Left cardiac atrium (tissue), 4 donors: Measurements from ENCODE around the gene ZNF148. TPM values are rescaled to one million over a fixed set of nuclear protein-coding genes. Genes with fewer than 3 reads are reported as not detected.

Experiments used
- ATAC-seq, 2 donors: fragments of 200-7000 bp; cut with Tn5 transposase; one replicate each; pipeline ENCODE4 v1.9.1; 2020; ENCODE audit warnings: mild to moderate bottlenecking in 2 of 2, moderate library complexity in 2 of 2
- DNase-seq: peaks from one replicate; pipeline ENCODE4 v3.0.0-alpha.2; 2020
- intact Hi-C, 2 donors: fragments of 100-400 bp; cut with DNase I; formaldehyde crosslinking; loops; one replicate each; pipeline versions ENCODE4 v1.14.1 to v1.15.1; 2022 to 2023
- total RNA-seq, 2 donors: library from RNA; stranded (reverse); fragmentation: NEBNext Ultra II Directional; extraction: Animal tissue kit (Norgen Biotek cat#: 25700); gene quantifications; one replicate each; pipeline ENCODE4 v1.2.1, GENCODE V29; 2021
- donor health status: DM: no; HTN: yes; CAD: no.
- donor health status: DM: no; HTN: yes; CAD: no; lungs with severe emphysema.
- donor health status: DM: yes; HTN: yes; CAD: no.
- donor health status: Dilated cardiomyopathy.

The ZNF148 gene
- total RNA-seq, 2 donors from 2014 or later: 42.3 to 42.6 TPM

DNA sequence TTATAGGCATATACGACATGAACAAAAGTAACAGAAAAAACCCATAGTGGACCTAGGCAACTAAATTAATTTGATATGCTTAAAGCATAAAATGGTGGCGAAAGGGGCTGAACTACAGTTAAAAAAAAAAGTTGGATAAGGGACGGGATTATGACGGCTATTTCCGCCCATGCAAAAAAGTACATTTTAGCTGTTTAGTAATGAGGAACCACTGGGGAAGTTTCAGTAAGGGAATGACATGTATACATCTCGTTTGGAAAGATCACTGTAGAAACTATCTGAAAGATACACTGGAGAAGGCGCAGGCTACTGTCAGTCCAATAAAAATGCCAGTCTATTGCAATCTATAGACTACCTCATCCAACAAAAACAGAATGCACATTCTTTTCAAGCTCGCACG is 65.6 kb downstream of the ZNF148 start:
- DNase-seq (no peak), ATAC-seq (no peak)
- intact Hi-C loops: no loop called here

DNA sequence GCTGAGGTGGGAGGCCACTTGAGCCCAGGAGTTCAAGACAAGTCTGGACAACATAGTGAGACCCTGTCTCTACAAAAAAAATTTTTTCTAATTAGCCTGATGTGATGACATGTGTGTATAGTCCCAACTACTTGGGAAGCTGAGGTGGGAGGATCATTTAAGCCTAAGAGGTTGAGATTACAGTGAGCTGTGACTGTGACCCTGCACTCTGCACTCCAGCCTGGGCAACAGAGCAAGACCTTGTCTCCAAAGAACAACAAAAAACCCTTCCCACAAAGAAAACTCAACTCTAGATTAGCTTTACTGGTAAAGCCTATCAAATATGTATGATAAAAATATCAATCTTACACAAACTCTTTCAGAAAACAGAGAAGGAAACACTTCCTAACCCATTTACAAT is 68.5 kb downstream of the ZNF148 start:
- ATAC-seq (no peak), DNase-seq (no peak)
- intact Hi-C loops: no loop called here

DNA sequence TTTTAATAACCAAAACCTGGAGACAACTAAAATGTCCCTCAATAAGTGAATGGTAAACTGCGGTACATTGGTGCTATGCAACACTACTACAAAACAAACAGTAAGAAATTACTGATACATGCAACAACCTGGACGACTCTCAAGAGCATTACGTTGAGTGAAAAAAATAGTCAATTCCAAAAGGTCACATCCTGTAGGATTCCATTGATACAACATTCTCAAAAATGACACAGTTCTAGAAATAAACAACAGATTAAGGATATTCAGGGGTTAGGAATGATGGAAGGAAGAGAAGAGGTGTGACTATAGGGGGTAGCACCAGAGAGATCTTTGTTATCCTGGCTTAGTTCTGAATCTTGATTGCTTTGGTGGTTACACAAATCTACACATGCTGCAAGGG is 72.2 kb downstream of the ZNF148 start:
- ATAC-seq: no peak
- DNase-seq: no peak
- intact Hi-C loops: no loop called here

DNA sequence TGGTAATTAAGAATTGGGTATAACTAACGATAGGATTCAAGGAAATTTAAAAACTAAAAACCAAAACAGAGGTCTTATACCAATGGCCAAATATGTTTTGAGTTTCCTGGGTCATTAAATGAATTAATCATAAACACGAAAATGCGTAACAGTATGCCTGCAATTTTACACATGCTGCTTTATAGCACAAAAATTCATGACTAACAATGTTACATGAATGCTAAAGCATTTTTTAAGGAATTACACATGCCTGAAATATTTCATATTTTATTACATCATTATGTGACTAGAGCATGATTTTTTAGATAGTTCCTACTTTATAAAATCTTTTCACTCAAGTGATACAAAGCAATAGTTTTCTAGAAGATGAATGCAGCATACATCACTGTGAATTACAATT is 74.7 kb downstream of the ZNF148 start:
- no peak for DNase-seq
- intact Hi-C loops: no loop called here
- ATAC-seq: no peak

DNA sequence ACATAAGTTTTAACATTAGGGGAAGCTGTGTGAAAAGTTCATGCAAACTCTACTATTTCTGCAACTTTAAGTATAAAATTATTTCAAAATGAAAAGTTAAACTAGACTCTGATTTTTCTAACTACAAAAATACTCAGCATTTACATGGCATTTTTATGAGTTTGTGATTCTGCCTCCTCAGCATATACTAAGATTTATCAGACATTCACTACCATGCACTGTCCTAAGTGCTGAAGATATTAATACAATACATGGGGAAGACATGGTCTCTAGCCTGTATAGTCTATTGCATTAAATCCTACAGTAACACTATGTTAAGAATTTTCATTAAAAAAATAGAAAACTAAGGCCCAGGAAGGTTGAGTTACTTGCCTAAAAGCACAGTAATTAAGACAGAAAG is 80.7 kb downstream of the ZNF148 start:
- ATAC-seq: no peak

DNA sequence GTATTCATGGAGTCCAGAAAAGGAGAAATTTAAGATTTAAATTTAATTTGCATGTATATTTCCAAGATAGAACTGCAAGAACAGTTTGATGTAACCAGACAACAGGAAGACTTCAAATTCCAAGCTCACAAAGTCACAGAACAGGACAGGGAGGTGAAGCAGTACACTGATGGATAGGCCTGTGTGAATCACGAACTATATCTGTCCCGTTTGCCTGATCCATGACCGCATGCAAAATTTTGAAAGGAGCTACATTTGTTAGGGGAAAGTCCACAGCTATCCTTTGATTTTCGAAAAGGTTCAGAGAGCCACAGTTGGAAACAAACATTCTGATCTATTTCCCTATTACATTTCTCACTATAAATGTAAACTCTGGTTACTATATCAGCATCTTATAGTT is 83.1 kb downstream of the ZNF148 start:
- DNase-seq (no peak), ATAC-seq (no peak)
- intact Hi-C loops: no loop called here

More for the DNA sequence above, 80.7 kb downstream of the ZNF148 start:
- DNase-seq: no peak
- intact Hi-C loops: no loop called here

DNA sequence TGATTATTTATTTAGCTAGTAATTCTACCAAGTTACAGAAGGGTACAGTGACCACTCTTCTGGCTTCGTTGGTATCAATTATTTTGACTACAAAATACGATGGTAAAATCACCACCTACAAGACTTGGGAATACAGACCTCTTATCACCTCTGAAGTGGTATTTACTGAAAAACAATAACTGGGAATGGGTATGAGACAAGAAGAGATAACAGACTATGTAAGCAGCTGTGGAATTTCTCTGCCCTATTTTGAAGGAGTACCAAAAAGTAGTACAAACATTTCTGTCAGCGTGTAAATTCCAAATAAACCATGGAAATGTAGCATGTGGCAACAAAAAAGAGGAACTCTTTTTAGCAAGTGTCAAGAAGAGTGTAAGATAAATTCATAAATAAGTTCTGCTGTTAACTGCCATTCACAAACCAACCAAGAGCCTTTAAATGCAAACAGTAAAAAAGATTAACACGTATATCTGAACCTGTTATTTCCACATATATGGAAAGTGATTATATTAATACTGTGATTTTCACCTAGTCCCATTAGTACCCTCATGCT is 85.6 kb downstream of the ZNF148 start:
- DNase-seq (no peak), ATAC-seq (no peak)
- intact Hi-C loops: no loop called here

DNA sequence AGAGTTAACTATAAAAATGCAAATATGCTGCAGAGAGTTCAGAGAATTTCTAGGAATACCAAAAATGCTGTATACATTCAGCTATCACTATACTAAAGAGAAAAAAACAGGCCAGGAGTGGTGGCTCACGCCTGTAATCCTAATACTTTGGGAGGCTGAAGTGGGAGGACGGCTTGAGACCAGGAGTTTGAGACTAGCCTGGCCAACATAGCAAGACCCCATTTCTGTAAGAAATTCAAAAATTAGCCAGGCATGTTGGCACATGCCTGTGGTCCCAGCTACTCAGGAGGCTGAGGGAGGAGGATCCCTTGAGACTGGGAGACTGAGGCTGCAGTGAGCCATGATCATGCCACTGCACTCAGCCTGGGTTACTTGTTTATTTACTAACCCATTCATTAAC is 87.9 kb downstream of the ZNF148 start:
- ATAC-seq (no peak), DNase-seq (no peak)
- intact Hi-C loops: no loop called here

DNA sequence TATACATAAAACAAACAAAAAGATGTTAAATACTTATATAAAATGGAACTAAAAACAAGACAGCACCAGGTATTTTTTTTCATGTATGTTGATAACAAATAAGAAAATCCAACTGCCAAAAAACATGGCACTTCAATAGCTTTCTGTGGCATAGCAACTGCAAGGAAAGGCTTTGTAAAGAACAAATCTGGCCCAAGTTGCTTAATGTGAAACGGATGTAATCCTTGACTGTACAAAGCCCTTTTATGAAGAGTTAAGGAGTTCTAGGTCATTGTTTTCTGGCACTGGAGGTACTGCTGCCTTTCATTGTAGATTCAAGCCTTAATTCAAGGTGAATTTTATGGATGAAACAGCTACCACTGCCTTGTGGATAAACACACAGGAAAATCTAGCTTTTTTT is 93.7 kb downstream of the ZNF148 start:
- ATAC-seq: no peak

DNA sequence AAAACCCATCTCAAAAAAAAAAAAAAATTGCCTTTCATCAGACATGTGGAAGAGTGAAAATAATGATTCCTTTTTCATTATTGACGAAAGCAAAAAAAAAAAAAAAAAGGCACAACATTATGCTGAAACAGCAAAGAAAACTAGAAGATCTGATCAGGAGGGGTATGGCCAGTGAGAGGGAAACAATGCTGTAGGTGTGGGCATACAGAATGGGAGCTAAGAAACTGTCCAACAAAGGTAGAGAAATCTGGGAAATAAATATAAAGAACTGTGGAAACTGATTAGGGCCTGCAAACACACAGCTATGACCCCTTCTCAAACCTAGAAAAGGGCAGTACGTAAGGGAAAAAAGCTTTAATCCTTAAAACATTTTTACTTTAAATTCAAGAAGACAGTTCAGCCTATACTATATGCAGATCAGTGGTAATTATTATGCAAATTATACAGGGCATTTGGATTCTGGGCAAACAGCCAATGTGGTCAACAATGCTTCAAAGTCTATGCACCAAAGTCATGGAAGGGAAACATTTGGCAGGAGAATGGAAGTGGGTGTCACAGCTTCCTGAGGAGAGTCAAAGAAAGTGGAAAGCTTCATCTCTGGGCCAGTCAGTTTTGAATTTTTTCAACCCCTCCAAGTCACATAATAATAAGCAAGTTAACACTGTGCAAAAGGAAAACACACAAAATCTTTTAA is 94.3 kb downstream of the ZNF148 start:
- DNase-seq (no peak), ATAC-seq (no peak)
- intact Hi-C loops: no loop called here

More for the DNA sequence above, 93.7 kb downstream of the ZNF148 start:
- no peak for DNase-seq
- intact Hi-C loops: no loop called here

DNA sequence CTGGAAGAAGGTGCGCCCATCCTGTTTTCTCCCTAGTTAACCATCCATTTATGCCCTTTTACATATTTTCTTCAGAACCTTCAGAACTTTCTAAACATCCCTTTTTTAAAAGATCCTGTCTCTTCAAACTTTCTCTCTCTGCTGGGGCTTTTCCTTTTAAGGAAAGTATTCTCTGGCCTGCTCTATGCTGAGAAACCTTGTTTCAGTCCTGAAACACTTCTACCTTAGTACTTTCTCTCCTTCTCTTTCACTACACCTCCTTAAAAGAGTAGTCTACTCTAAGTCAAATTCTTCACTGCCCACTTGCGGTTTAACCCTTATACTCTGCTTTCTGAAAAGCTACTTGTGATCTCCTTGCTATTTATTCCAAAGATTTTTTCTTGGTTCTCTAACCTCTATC is 97.0 kb downstream of the ZNF148 start:
- no peak for ATAC-seq
- intact Hi-C loops: no loop called here
- no peak for DNase-seq

DNA sequence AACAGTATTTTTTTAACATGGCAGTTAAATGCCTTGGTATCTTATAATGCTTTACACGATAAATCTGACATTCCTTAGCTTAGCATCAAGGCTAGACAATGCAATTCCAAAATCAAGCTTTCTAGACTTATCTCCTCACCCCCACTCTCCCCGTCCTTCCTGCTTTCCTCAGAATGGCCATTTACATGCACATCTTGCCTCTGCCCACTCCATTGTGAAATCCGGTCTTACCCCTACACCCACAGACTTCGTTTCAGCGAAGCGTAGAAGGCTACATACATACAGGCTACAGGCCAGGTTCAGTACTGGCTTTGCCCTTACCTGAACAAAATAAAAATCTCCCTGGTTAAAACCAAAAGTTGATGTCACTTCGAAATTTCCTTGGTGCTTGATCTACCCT is 104.0 kb downstream of the ZNF148 start:
- ATAC-seq: no peak
- intact Hi-C loops: no loop called here
- DNase-seq: no peak

DNA sequence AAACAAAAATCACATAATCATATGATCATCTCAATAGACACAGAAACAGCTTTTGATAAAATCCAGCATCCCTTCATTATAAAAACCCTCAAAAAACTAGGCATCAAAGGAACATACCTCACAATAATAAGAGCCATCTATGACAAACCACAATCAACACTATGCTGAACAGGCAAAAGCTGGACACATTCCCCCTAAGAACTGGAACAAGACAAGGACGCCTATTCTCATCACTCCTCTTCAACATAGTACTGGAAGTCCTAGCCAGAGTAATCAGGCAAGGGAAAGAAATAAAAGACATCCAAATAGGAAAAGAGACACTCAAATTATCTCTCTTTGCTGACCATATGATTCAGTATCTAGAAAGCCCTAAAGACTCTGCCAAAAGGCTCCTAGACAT is 107.7 kb downstream of the ZNF148 start:
- ATAC-seq: peak in 1 of 2 donors; percentile 69
- intact Hi-C loops: no loop called here
- DNase-seq: no peak

DNA sequence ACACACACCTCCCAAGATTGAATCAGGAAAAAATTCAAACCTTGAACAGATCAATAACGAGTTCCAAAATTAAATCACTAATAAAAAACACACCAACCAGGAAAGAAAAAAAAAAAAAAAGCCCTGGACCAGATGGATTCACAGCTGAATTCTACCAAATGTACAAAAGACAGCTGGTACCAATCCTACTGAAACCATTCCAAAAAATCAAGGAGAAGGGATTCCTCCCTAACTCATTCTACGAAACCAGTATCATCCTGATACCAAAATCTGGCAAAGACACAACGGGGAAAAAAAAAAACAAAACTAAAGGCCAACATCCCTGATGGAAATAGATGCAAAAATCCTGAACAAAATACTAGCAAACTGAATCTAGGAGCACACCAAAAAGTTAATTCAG is 108.2 kb downstream of the ZNF148 start:
- DNase-seq (no peak), ATAC-seq (no peak)
- intact Hi-C loops: no loop called here

DNA sequence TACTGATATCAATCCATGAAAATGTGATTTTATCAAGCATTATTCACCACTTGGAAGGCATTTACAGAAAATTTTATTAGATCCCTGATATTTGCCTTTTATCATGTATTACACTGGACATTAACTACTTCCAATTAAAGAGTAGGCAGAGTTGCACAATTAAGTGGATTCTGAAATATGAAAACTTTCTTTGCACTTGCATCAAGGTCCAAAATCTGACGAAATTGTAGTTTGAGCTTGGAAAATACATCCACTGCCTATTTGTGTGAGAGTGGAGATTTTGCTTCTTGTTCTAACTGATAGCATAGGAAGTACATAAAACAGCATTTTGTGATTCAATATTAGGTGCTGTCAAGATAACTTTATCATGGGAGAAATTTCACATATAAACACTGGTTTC is 113.0 kb downstream of the ZNF148 start:
- DNase-seq (no peak), ATAC-seq (no peak)
- intact Hi-C loops: no loop called here

DNA sequence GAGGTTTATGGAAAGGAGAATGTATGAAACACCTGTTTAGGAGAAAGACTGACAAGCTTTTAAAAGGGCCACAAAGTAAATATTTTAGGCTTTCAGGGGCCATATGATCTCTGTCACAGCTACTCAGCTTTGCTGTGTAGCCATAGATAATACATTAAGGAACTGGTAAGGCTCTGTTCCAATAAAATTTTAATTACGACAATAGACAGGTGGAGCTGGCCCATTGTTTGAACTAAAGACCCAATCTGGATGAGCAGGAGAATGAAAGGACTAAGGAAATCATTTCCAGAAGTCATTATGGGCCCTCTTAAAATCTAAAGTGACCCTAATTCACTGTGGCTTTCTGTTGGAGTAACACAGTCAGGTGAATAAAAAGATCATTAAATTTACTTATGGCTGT is 114.1 kb downstream of the ZNF148 start:
- ATAC-seq: no peak
- DNase-seq: no peak
- intact Hi-C loops: no loop called here

DNA sequence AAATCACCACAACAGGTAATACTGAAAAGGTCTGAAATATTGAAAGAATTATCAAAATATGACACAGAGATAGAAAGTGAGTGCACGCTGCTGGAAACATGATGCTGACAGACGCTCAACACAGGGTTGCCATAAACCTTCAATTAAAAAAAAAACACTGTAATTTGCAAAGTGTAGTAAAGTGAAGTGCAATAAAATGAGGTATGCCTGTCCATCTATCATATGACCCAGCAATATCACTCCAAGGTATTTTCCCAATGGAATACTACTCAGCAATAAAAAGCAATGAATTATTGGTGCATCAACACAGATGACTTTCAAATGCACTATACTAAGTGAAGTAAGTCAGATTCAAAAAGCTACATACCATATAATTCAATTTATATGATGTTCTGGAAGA is 115.0 kb downstream of the ZNF148 start:
- DNase-seq (no peak), ATAC-seq (no peak)
- intact Hi-C loops: no loop called here

DNA sequence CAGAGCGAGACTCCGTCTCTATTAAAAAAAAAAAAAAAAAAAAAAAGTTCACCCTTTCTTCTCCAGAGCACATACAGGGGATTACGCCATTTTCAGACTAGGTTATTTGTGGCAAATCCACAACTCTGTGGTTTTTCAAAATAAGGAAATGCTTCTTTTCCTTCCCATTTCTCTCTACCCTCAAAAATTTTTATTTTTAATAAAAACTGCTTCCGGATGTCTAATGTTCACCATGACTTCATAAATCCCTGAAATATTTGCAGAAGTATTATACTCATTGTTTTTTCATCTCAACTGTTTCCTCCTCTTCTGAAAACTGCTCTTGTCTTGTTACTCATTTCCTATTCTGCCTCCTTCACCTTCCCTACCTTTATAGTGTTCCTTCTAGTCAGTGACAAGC is 117.6 kb downstream of the ZNF148 start:
- ATAC-seq: peak in 1 of 2 donors; percentile 19
- DNase-seq: no peak
- intact Hi-C loops: no loop called here

DNA sequence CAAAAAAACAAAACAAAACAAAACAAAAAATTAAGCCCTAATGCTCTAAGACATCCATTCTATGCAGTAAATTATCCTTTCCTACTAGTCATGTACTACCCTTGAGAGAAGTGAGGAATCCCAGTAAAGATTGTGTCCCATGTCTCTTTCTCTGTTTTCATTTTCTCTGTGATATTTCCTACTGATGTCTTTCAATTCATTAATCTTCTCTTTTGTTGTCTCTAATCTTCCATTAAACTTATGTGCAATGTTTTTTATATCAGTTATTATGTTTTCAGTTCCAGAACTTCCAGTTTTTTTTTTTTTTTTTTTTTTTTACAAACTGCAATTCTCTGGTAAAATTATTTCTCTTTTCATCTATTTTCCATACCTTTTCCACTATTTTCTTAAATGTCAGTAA is 118.5 kb downstream of the ZNF148 start:
- intact Hi-C loops: no loop called here
- ATAC-seq: no peak
- DNase-seq: no peak

DNA sequence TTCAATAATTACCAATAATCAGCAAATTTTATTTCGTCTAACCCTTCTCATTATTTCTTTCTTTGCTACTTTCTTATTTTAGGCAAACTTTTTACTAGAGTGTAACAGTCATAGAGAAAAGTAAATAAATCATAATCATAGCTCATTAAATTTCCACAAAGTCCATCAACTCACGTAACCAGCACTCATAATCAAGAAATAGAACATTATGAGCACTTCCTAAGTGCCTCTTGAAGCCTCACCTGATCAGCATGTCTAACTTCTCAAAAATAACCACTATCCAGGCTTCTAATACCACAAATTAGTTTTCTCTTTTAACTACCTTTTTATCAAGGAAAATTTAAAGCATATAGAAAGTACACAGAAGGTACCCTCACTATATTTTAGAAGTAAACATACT is 124.2 kb downstream of the ZNF148 start:
- intact Hi-C loops: no loop called here
- ATAC-seq (no peak), DNase-seq (no peak)

DNA sequence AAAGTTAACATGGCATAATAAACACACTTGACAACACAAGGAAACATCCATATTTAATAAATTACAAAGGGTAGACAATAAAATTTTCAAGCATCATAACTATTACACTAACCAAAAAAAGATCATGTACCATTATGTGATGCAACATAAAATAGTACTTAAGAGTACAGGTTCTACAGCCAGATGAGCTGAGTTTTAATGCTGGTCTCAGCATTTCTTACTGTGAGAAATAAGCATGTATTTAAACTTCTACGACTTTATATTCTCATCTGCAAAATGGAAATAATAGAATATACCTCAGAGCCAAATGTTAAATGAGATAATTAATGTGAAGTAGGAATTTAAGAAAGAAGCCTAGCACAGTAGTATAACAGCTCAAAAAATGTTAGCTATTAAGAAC is 128.9 kb downstream of the ZNF148 start:
- no peak for ATAC-seq
- DNase-seq: no peak
- intact Hi-C loops: no loop called here

DNA sequence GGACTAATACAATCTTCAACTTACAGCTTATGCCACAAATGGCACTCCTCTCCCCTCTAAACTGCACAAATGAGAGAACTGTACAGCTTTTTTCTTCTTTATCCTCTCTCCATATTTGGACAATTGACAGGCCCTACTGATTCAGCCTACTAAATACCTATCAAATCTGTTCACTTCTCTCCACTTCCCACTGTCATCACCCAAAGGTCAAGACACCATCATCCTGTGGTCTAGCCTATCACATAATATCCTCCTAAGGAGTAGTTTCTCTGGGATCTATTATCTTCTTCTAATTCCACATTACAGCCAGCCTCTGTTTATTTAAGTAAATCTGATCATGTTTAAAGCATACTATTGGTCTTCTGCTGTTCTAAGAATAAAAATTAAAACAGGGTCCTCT is 129.6 kb downstream of the ZNF148 start:
- intact Hi-C loops: no loop called here
- ATAC-seq (no peak), DNase-seq (no peak)
